A673 (cell line): Measurements from ENCODE around the gene LRP1B. TPM values are rescaled to one million over a fixed set of nuclear protein-coding genes. Genes with fewer than 3 reads are reported as not detected.

ENCODE experiments used
- BruUV-seq: library from RNA; stranded (reverse); fragments of 400-500 nt; replicated peaks from 2 replicates; lab custom pipeline; 2021; lab: Mats Ljungman, UMichigan
- CTCF ChIA-PET: fragments of 300-600 bp; sonication (Branson Sonifier 250); formaldehyde crosslinking; loops from one replicate; lab custom pipeline; 2022; ENCODE audit warnings: antibody characterized with exemption; lab: Charles Lee
- POLR2A ChIA-PET: fragments of 300-600 bp; sonication (Branson Sonifier 250); formaldehyde crosslinking; loops from one replicate; lab custom pipeline; 2022; ENCODE audit warnings: antibody characterized with exemption; ENCODE audit not compliant: low non-redundant PET; lab: Charles Lee
- DNase-seq: peaks from one replicate; pipeline ENCODE4 v3.0.0-alpha.2; 2015; ENCODE audit warnings: low spot score
- H3K27ac ChIP-seq: fragments of 200-600 bp; sonication (generic); 2 replicates; pipeline ENCODE4 v1.5.1; 2016; ENCODE audit warnings: mixed run types, low read depth, mild to moderate bottlenecking, mixed read lengths, antibody characterized with exemption, low read length; ENCODE audit not compliant: poor library complexity, severe bottlenecking
- H3K27me3 ChIP-seq: fragments of 200-600 bp; sonication (generic); replicated peaks from 2 replicates; pipeline ENCODE4 v1.6.1; 2017; ENCODE audit warnings: mixed run types, low read depth, mild to moderate bottlenecking, mixed read lengths, antibody characterized with exemption, low read length; ENCODE audit not compliant: insufficient read depth, poor library complexity
- H3K36me3 ChIP-seq: fragments of 200-600 bp; sonication (generic); 2 replicates; pipeline ENCODE4 v1.6.1; 2016; ENCODE audit warnings: mixed run types, mild to moderate bottlenecking, mixed read lengths, antibody characterized with exemption, low read length; ENCODE audit not compliant: insufficient read depth, poor library complexity, severe bottlenecking
- H3K4me1 ChIP-seq: fragments of 200-600 bp; sonication (generic); 2 replicates; pipeline ENCODE4 v1.6.1; 2017; ENCODE audit warnings: mixed run types, mild to moderate bottlenecking, mixed read lengths, antibody characterized with exemption, low read length; ENCODE audit not compliant: insufficient read depth, poor library complexity, severe bottlenecking
- H3K4me3 ChIP-seq: fragments of 200-600 bp; sonication (generic); 2 replicates; pipeline ENCODE4 v1.5.1; 2016; ENCODE audit warnings: low read depth, mixed run types, mild to moderate bottlenecking, mixed read lengths, low read length; ENCODE audit not compliant: poor library complexity, severe bottlenecking
- H3K9me3 ChIP-seq: fragments of 200-600 bp; sonication (generic); 2 replicates; pipeline ENCODE4 v1.6.1; 2016; ENCODE audit warnings: mixed run types, low read depth, mild to moderate bottlenecking, mixed read lengths, antibody characterized with exemption, low read length; ENCODE audit not compliant: poor library complexity, severe bottlenecking
- CTCF ChIP-seq: fragments of 300-800, 200-600 bp; sonication (generic); conservative IDR thresholded peaks from 2 replicates; pipeline ENCODE4 v1.5.1; 2017; ENCODE audit warnings: low read depth, mild to moderate bottlenecking, antibody characterized with exemption, low read length, moderate library complexity, mixed read lengths
- EZH2 ChIP-seq: fragments of 200-600 bp; sonication (generic); IDR thresholded peaks from 2 replicates; pipeline ENCODE4 v1.6.1; 2017; ENCODE audit warnings: borderline replicate concordance, low read depth, mild to moderate bottlenecking, mixed read lengths, antibody characterized with exemption, low read length; ENCODE audit not compliant: poor library complexity, severe bottlenecking
- intact Hi-C: fragments of 100-400 bp; cut with micrococcal nuclease; formaldehyde crosslinking; loops from one replicate; pipeline ENCODE4 v1.10.0; 2022; ENCODE audit not compliant: unreplicated experiment
- total RNA-seq: library from RNA; stranded (reverse); gene quantifications from 2 replicates; pipeline ENCODE4 v1.2.3, GENCODE V29; 2021

The LRP1B gene
- total RNA-seq, 1 experiment from 2014 or later, result 9.9 TPM

GRCh38 chr2:141331127-141331526 is 799.7 kb downstream of the LRP1B start:
- POLR2A ChIA-PET, result no interaction called here
- H3K27ac ChIP-seq, result no peak overlapping the region
- CTCF ChIA-PET, result interaction anchor here (0.7 kb wide), 1 partner anchor 782 kb away, joined by 10 read pairs; no protein-coding TSS in a partner anchor

GRCh38 chr2:141329964-141330363 is 800.9 kb downstream of the LRP1B start:
- Histone ChIP-seq H3K36me3 (no peaks in the 10 kb centered on the region), H3K4me1 (peaks cover 8% of the 10 kb centered on the region), H3K27me3 (no peaks in the 10 kb centered on the region), H3K4me3 (no peak overlapping the region), H3K9me3 (no peaks in the 10 kb centered on the region), H3K27ac (no peak overlapping the region)
- no TSS peak for BruUV-seq
- POLR2A ChIA-PET, result no interaction called here
- CTCF ChIA-PET, result no interaction called here
- intact Hi-C loops, result loop anchor here (10.0 kb wide), 2 partner anchors 225 to 815 kb away; no protein-coding TSS in a partner anchor
- no peak for TF ChIP-seq CTCF
- DNase-seq, result no peak

More at GRCh38 chr2:141331127-141331526, 799.7 kb downstream of the LRP1B start:
- intact Hi-C loops, result loop anchor here (10.0 kb wide), 2 partner anchors 224 to 814 kb away; no protein-coding TSS in a partner anchor
- Histone ChIP-seq H3K27me3 (no peaks in the 10 kb centered on the region), H3K4me1 (peaks cover 8% of the 10 kb centered on the region), H3K9me3 (no peaks in the 10 kb centered on the region), H3K4me3 (no peak overlapping the region), H3K36me3 (no peaks in the 10 kb centered on the region)
- TF ChIP-seq EZH2 (no peak), CTCF (no peak)
- no TSS peak for BruUV-seq
- peak; percentile 90 for DNase-seq

- H3K4me1 ChIP-seq, result no peaks in the 10 kb centered on the region
- no peak overlapping the region for H3K4me3 ChIP-seq
- DNase-seq, result no peak
- POLR2A ChIA-PET, result no interaction called here
- no peaks in the 10 kb centered on the region for H3K9me3 ChIP-seq
- TF ChIP-seq CTCF (no peak), EZH2 (no peak)
- no peaks in the 10 kb centered on the region for H3K36me3 ChIP-seq
- H3K27ac ChIP-seq, result no peak overlapping the region
- BruUV-seq, result no TSS peak
- intact Hi-C loops, result no loop called here
- CTCF ChIA-PET, result no interaction called here
- H3K27me3 ChIP-seq, result no peaks in the 10 kb centered on the region
These were observed 807.2 kb downstream of the LRP1B start for GRCh38 chr2:141323571-141323970.
